Ovary (tissue), 9 donors: ENCODE measurements around the gene CIZ1. TPM values are rescaled to one million over a fixed set of nuclear protein-coding genes. Genes with fewer than 3 reads are reported as not detected.
A peak's percentile ranks its signal among the peaks of the same experiment; 100 is the strongest.
"Not testable (repeated sequence)": the region's sequence is repeated elsewhere in the genome, so short reads cannot be mapped to it uniquely, and the experiment has no call there.

Experiments used
- DNase-seq, 5 donors: peaks; one replicate each; pipeline ENCODE4 v3.0.0-alpha.2; 2019 to 2020
- H3K27ac ChIP-seq, 2 donors: fragments of 200-600 bp; one replicate each; pipeline versions ENCODE4 v1.5.1 to v1.8.0; 2019 to 2022
- H3K27me3 ChIP-seq: fragments of 200-600 bp; one replicate; pipeline ENCODE4 v1.8.0; 2022
- H3K36me3 ChIP-seq: fragments of 200-600 bp; sonication (generic); one replicate; pipeline ENCODE4 v1.5.1; 2019
- H3K4me1 ChIP-seq: one replicate; pipeline ENCODE4 v1.8.1; 2013; ENCODE audit warnings: mild to moderate bottlenecking, moderate library complexity; ENCODE audit not compliant: insufficient read depth
- H3K4me3 ChIP-seq: fragments of 200-600 bp; sonication (generic); one replicate; pipeline ENCODE4 v1.5.1; 2017
- H3K9me3 ChIP-seq, 2 donors: fragments of 200-600 bp in 1 of 2; sonication (generic) in 1 of 2; one replicate each; pipeline versions ENCODE4 v1.5.1 to v1.8.1; 2013 to 2019; ENCODE audit warnings: mild to moderate bottlenecking in 1 of 2, moderate library complexity in 1 of 2
- CTCF ChIP-seq, 3 donors: fragments of 450-650 bp in 2 of 3; fragments of 200-600 bp in 1 of 3; IDR thresholded peaks; one replicate each; pipeline versions ENCODE4 v1.5.1 to v1.8.0; 2016 to 2022; ENCODE audit warnings: antibody characterized with exemption in 3 of 3, mild to moderate bottlenecking in 1 of 3
- EP300 ChIP-seq: sonication (generic); formaldehyde crosslinking; IDR thresholded peaks from one replicate; pipeline ENCODE4 v1.6.1; 2017; ENCODE audit warnings: antibody characterized with exemption
- POLR2A ChIP-seq: fragments of 450-650 bp; IDR thresholded peaks from one replicate; pipeline ENCODE4 v1.6.1; 2017; ENCODE audit warnings: antibody characterized with exemption, mild to moderate bottlenecking, moderate library complexity
- WGBS, 3 donors: extraction: QIAGEN DNeasy Blood & Tissue Kit in 1 of 3; methylation state at CpG; one replicate each; pipeline versions ENCODE4 v1.1.5 to v1.1.7; 2013 to 2017; 5-methylcytosine and 5-hydroxymethylcytosine counted together
- intact Hi-C, 4 donors: fragments of 100-400 bp; cut with DNase I; formaldehyde crosslinking; loops; one replicate each; pipeline versions ENCODE4 v1.11.0 to v1.15.1; 2022 to 2023
- polyA plus RNA-seq, 2 donors: library from polyadenylated mRNA; stranded (reverse); fragments of 200-250 nt in 1 of 2; fragments of 350-450 nt in 1 of 2; fragmentation: Illumina TruSeq in 1 of 2; extraction: RNeasy Lipid Tissue Mini Kit (QIAGEN cat#74804) in 1 of 2; gene quantifications; one replicate each; pipeline ENCODE4 v1.2.3, GENCODE V29; 2013 to 2014
- total RNA-seq, 7 donors: library from RNA; depleted of rRNA in 2 of 7; stranded (reverse); fragments of >200 nt in 2 of 7; fragmentation: NEBNext Ultra II Directional in 3 of 7; extraction: Animal tissue kit (Norgen Biotek cat#: 25700) in 3 of 7; gene quantifications; one replicate each; pipeline versions ENCODE4 v1.1.0 to v1.2.4, GENCODE V29; 2016 to 2023
- donor health status: DM: no; HTN: no; CAD: no; lungs with moderate emphysema.
- donor health status: DM: no; HTN: no; CAD: no.
- donor health status: Bipolar disorder and iron deficiency.
- donor health status: DM: yes; HTN: yes; CAD: no.
- donor health status: DM: no; HTN: no; CAD: no.
- donor health status: DM: yes; HTN: yes; CAD: no.

The CIZ1 gene
- total and polyA plus RNA-seq, 9 donors = 53.1 to 185 (median 138) TPM

- H3K36me3 ChIP-seq, H3K9me3 ChIP-seq, H3K27ac ChIP-seq, H3K4me1 ChIP-seq, H3K27me3 ChIP-seq, H3K4me3 ChIP-seq, intact Hi-C loops: not testable (repeated sequence)
- WGBS, 3 donors = 49 to 63% (median 63%) methylated on average over 7 of the region's 7 CpGs
- DNase-seq = peak in 2 of 5 donors; percentile 14 to 28
These were observed 60.7 kb downstream of the CIZ1 start for GRCh38 chr9:128130651-128131050.

- DNase-seq = peak in 3 of 5 donors; percentile 41 to 67 (median 59)
- H3K27ac ChIP-seq, intact Hi-C loops, H3K9me3 ChIP-seq, H3K36me3 ChIP-seq, H3K27me3 ChIP-seq, H3K4me3 ChIP-seq, H3K4me1 ChIP-seq: not testable (repeated sequence)
- 26 to 33% (median 31%) methylated on average over 12 of the region's 12 CpGs for WGBS, 3 donors
These were observed 61.3 kb downstream of the CIZ1 start for GRCh38 chr9:128129976-128130590.

- 42 to 51% (median 47%) methylated on average over 29 of the region's 29 CpGs for WGBS, 3 donors
- intact Hi-C loops = no loop called here
These were observed 62.4 kb downstream of the CIZ1 start for GRCh38 chr9:128128836-128129590.

GRCh38 chr9:128127990-128128835 lies 63.2 kb downstream of the CIZ1 start:
- 0 to 1% (median 1%) methylated on average over 66 to 82 of the region's 82 CpGs for WGBS, 3 donors
- Histone ChIP-seq H3K27ac (peak overlapping the region; percentile 84 to 96), H3K27me3 (no peaks in the 10 kb centered on the region), H3K4me1 (peaks cover 9% of the 10 kb centered on the region), H3K4me3 (peak overlapping the region; percentile 86), H3K36me3 (no peaks in the 10 kb centered on the region), H3K9me3 (no peaks in the 10 kb centered on the region)
- TF ChIP-seq EP300 = no peak
- TF ChIP-seq POLR2A = no peak
- TF ChIP-seq CTCF (IDR thresholded peaks at IDR 0.05) = no peak
- peak; percentile 80 to 90 (median 85) for DNase-seq
- intact Hi-C loops = no loop called here

More at GRCh38 chr9:128128836-128129590, 62.4 kb downstream of the CIZ1 start:
- Histone ChIP-seq H3K27ac (peak overlapping the region in 1 of 2 donors; percentile 96), H3K9me3 (no peaks in the 10 kb centered on the region), H3K27me3 (no peaks in the 10 kb centered on the region), H3K4me1 (peaks cover 9% of the 10 kb centered on the region), H3K36me3 (no peaks in the 10 kb centered on the region), H3K4me3 (peak overlapping the region; percentile 86)
- DNase-seq = peak in 3 of 5 donors; percentile 29 to 58 (median 53)
- no peak for TF ChIP-seq CTCF (IDR thresholded peaks at IDR 0.05)
- TF ChIP-seq EP300 = no peak
- no peak for TF ChIP-seq POLR2A

- 0 to 1% (median 0%) methylated on average over 2 to 56 of the region's 56 CpGs for WGBS, 3 donors
- Histone ChIP-seq H3K36me3 (no peaks in the 10 kb centered on the region), H3K27me3 (no peaks in the 10 kb centered on the region), H3K4me1 (peaks cover 9% of the 10 kb centered on the region), H3K27ac (peak within 1 kb of the TSS; percentile 84 to 96), H3K4me3 (peak within 1 kb of the TSS; percentile 86), H3K9me3 (no peaks in the 10 kb centered on the region)
- peak; percentile 75 to 90 (median 79) for DNase-seq
- TF ChIP-seq CTCF (IDR thresholded peaks at IDR 0.05) (no peak), EP300 (no peak), POLR2A (peak; percentile 14)
- intact Hi-C loops = no loop called here
These were observed 63.8 kb downstream of the CIZ1 start, which contains the start of gene PTGES2 for GRCh38 chr9:128127568-128127989. PTGES2 (minus strand) TSS chr9:128127729; CDS start chr9:128127717, 12 bp downstream.
